Measurements from ENCODE around the gene ABCG1.

Gene ABCG1

GRCh38 chr21:42215942-42216725, 2.8 kb upstream of the ABCG1 start:
- no peak for DNase-seq

GRCh38 chr21:42216726-42217572, 2.0 kb upstream of the ABCG1 start:
- no peak for DNase-seq

GRCh38 chr21:42219606-42220137, 732 bp downstream of the ABCG1 start:
- DNase-seq = peak; percentile 49

- peak; percentile 84 for DNase-seq
Observed at GRCh38 chr21:42220138-42220701, 1.3 kb downstream of the ABCG1 start.

- no peak for DNase-seq
Observed at GRCh38 chr21:42221581-42222345, 2.8 kb downstream of the ABCG1 start.

- DNase-seq = no peak
Observed at GRCh38 chr21:42222386-42222785, 3.4 kb downstream of the ABCG1 start.

- DNase-seq = no peak
Observed at GRCh38 chr21:42222821-42223390, 4.0 kb downstream of the ABCG1 start.

- DNase-seq = no peak
Observed at GRCh38 chr21:42223826-42224575, 5.1 kb downstream of the ABCG1 start.

- DNase-seq = no peak
Observed at GRCh38 chr21:42225042-42225441, 6.1 kb downstream of the ABCG1 start.

GRCh38 chr21:42225571-42226155, 6.7 kb downstream of the ABCG1 start:
- no peak for DNase-seq

- no peak for DNase-seq
Observed at GRCh38 chr21:42226626-42227025, 7.7 kb downstream of the ABCG1 start.

- DNase-seq = peak; percentile 94
Observed at GRCh38 chr21:42227909-42228708, 9.2 kb downstream of the ABCG1 start.

GRCh38 chr21:42228709-42229220, 9.8 kb downstream of the ABCG1 start:
- DNase-seq = no peak

- DNase-seq = no peak
Observed at GRCh38 chr21:42229676-42230075, 10.7 kb downstream of the ABCG1 start.

- DNase-seq = no peak
Observed at GRCh38 chr21:42230178-42230577, 11.2 kb downstream of the ABCG1 start.

- no peak for DNase-seq
Observed at GRCh38 chr21:42230636-42231035, 11.7 kb downstream of the ABCG1 start.

GRCh38 chr21:42231756-42232155, 12.8 kb downstream of the ABCG1 start:
- no peak for DNase-seq

- DNase-seq = peak; percentile 54
Observed at GRCh38 chr21:42232176-42232825, 13.4 kb downstream of the ABCG1 start.
